C4-2B (cell line): Measurements from ENCODE around the gene CCNI2.

Source experiments
- CTCF ChIP-seq: fragments of 450-650 bp; conservative IDR thresholded peaks from 2 replicates; pipeline ENCODE4 v1.5.1; 2017; ENCODE audit warnings: mild to moderate bottlenecking
- ZFX ChIP-seq: fragments of 450-650 bp; IDR thresholded peaks from 2 replicates; pipeline ENCODE4 v1.6.1; 2017

GRCh38 chr5:132764051-132764450, 16.8 kb downstream of the CCNI2 start:
- TF ChIP-seq CTCF (no peak), ZFX (no peak)
